ENCODE data around the gene PRPF6.

PRPF6 gene

DNA sequence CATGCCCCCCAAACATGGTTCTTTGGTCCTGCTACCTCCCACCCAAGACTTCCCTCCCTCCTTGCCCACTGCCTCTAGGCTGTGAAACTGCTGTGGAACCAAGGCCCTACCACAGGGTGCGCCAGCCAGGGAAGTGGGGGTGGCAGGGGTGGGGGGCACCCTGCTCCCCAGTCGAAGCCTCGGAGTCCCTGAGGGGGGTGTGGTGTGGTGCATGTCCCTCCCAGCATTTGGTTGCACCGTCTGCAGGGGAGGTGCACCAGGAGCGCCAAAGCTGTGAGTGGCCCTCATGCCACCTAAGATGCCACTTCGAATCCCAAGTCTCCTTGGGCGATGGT, 96.6 kb downstream of the PRPF6 start:
- no peak for DNase-seq (ENCODE audit: low read depth)

DNA sequence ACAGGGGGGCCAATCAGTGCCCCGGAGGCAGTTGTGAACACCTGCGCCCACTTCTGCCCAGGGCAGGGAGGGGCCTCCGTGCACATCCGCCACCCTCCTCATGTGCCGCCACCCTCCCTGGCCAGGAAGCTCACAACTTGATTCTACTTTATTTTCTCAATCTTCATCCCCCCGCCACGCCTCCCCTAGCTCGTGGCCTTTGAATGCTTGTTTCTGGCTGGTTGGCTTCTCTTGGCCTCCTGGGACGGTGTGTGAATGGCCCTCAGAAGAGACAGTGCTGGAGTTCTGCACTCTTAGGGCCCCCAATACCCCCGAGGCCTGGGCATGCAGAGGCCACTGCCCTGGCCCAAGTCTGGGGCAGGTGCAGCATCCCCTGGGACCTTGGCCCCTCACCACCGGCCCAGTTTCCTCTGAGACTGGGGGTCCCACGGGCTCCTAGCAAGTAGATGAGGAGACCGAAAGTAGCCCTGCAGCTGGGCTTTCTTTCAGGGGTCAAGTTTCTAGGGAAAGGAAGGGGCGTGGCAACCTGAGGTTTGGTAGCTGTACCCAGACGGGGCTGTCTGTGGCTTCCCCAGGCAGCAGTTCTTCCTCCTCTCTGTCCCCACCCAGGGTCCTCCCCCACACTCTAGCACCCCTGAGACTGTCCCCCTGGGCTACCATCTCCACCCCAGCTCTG, 97.1 kb downstream of the PRPF6 start:
- peak; percentile 42 for DNase-seq (ENCODE audit: low read depth)

DNA sequence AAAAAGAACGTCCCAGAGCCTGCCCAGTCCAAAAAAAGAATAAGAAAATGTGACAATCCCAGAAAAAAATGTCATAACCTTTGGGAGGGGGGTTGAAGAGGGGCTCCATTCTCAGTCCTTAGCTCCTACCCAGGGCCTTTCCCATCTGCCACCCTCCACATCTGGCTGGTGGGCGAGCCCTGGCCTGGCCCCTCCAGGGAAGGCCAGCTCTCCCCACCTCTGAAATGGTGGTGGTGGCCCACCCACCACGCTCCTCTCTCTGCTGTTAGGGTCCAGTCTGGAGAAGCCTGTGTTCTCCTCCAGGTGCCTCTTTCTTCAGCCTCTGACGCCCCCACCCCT, 98.0 kb downstream of the PRPF6 start:
- no peak for DNase-seq (ENCODE audit: low read depth)

DNA sequence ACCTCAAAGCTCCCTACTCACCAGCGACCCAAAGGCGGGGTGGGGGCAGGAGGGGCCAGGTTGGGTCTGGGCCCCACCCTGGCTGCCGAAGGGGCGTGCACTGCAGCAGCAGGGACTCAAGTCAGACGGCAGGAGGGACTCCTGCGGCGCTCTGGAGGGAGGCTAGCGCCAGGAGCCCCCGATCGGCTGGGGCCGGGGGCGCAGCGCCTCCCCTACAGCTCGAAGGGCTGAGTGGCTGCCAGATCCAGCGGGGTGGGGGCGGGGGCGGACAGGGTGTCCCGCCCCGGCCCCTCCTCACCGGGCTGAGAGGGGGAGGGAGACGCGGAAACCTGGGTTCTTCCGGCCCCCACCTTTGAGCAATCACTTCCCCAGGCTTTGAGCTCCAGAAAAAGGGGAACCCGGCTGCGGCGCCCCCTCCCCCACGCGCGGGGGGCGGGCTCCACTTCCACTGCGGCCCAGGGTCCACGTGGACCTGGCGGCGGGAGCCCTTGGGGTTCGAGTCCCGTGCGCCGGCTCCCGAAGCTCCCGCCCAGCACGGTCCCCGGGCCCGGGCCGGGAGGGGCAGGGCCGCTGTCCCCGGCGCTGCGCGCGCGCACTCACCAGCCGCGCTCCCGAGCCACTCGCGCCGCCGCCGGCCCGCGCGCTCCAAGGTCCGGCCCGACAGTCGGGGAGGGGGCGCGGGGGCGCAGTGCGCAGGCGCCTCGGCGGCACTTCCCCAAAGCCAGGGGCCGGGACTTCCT, 98.5 kb downstream of the PRPF6 start, which contains the start of gene RGS19:
Gene RGS19 (minus strand): TSS at position 246 of the 740 bp plus-strand sequence. CDS start 2,632 bp downstream, outside the sequence.
- peak; percentile 38 for DNase-seq (ENCODE audit: low read depth)

DNA sequence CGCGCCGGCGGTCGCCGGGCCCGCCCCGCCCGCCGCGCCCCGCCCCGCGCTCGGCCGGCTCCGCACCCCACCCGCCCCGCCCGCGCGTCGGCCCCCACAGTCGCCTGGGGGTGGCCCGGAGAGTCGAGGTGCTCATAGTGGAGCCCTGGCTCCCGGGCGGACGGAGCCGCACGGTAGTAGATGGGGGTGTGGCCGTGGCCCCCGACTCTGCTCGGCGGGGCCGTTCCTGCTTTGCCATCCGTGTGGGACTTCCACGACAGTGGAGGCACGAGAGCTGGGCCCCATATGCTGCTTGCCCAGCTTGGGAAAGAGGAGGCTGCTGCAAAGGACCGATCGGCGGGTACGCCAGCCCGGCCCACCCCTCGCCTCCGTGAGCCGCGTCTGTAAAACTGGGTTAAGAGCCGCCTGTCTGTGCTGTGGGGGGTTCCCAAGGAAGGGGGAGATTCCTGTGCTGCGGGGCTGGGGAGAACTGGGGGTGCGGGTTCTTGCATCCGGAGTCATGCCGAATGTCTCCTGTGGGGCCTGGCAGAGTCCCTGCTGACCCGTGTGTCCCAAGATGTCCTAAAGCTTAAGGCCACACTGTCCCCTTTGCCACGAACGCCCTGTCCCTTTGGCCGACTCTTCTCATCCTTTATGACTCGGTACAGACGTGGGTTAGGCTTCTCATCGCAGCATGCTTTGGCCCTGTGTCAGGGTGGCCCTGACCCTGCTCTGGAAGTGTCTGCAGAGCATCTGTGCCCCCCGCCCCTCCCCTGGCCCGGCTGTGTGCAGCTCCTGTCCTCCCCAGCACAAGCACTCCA, 99.3 kb downstream of the PRPF6 start, which contains the start of gene OPRL1:
Gene OPRL1 (plus strand): TSS at position 70 of the 800 bp plus-strand sequence. CDS start 12,639 bp downstream, outside the sequence.
- DNase-seq (ENCODE audit: low read depth): no peak

DNA sequence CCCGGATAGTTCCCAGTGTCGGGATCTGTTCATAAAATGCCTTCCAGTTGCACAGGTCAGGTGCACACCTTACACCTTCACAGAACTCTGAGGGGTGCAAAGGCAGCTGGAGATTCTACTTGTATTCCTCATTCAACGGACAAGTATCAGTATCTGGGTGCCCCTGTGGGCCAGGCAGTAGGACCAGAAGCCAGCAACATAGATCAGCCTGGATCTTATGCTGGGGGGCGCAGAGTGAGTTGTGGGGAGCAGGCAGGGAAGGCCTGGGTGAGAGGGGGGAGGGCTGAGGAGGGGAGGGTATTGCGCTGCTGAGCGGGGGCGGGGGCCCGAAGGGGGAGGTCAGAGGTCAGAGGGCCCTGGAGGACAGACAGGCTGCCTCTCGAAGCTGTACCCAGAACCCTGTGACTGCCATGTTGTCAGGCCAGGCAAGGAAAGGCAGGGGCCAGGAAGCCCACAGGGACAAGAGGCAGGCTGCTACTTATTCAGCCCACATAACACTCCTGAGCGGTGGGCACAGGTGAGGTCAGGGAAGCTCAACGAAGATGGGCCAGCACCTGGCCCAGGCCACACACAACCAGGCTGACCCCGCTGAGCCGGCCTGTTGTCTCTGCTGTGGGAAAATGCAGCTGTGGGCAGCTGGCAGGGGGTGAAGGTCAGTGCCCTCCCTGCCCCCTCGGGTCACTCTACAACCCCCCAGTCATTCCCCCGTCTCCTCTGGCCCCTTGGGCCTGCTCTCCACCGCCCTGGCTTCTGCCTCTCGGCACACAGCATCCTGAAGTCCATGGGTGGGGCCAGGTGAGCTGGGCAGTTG, 100.1 kb downstream of the PRPF6 start:
- DNase-seq (ENCODE audit: low read depth): no peak

DNA sequence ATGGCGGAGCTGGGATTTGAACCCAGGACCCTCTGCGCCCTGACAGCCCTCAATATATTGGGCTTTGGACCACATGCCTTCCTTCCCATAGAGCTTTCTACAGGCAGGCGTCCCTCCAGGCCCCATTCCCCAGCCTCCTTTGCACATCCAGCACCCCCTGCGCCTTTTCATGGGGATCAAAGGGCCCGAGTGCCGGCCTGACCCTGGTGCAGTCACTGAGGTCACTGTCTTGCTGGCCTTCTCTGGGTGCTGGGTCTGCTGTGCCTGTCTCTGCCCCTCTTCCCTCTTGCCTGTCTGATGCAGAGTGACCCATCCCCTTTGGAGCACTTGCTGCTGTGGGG, 100.7 kb downstream of the PRPF6 start:
- DNase-seq (ENCODE audit: low read depth): no peak

DNA sequence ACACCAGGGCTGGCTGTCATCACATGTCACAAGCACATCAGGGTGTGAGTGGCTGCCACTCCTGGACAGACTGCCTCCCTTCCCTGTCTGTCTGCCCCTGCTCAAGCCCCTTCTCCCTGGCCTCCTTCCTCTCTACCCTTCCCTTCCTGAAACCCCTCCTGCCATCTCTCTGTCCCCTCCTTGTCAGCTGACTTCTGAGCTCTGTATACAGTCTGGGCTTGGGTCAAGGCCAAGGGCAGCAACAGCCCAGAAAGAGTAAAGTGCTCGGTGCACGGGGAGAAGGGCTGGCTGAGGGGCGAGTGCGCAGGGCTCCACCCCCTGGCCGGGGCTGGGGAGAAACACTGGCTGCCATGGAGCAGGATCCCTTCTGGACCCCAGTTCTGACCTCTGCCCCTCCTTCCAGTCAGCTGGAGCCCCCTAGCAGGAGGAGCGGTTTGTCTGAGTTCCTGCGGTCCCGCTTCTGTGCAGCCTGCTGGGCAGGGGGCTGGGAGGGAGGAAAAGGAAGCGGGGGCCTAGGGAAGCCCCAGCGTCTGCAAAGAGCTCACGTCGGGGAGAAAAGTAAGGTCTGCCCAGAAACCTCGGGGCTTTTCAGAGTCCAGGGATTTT, 101.3 kb downstream of the PRPF6 start:
- DNase-seq (ENCODE audit: low read depth): no peak
